ENCODE measurements around the gene C16orf74.

Gene C16orf74

DNA sequence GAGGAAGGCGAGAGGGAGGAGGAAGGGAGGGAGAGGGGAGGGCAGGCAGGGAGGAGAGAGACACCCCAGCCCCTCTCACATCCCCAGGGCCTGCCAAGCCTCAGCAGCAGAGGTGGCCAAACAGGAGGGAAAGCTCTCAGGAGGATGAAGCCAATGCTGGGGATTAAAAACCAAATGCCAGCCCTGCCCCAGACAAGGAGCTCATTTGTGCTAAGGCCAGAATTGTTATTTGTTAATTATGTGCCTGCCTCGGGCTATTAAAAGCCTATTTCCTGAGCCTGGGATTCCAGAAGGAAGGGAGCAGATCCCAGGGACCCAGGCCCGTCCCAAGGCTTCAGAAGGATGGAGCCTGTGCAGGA is 34.2 kb downstream of the C16orf74 start:
- no peak for DNase-seq

DNA sequence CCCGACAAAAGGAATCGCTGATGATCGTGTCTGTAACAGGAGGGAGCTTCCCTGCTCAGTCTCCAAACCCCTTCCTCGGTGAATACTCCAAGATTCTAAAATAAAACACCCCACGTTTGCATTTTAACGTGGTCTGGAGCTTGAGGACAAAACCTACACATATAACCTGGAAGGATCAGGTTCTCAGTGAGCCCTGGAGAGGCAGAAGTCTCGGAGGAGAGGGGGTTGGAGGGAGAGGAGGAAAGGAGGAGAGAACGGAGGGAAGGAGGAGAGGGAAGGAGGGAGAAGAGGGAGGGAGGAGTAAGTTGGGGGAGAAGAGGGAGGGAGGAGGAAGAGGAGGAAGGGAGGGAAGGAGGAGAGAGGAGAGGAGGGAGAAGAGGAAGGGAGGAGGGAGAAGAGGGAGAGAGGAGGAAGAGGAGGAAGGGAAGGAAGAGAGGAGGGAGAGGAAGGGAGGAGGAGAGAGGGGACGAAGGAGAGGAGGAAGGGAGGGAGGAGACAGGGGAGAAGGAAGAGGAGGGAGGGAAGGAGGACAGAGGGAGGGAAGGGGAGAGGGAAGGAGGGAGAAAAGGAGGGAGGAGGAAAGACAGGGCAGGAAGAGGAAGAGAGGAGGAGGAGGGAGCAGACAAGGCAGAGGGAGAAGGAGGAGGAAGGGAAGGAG is 34.7 kb downstream of the C16orf74 start:
- no peak for DNase-seq

DNA sequence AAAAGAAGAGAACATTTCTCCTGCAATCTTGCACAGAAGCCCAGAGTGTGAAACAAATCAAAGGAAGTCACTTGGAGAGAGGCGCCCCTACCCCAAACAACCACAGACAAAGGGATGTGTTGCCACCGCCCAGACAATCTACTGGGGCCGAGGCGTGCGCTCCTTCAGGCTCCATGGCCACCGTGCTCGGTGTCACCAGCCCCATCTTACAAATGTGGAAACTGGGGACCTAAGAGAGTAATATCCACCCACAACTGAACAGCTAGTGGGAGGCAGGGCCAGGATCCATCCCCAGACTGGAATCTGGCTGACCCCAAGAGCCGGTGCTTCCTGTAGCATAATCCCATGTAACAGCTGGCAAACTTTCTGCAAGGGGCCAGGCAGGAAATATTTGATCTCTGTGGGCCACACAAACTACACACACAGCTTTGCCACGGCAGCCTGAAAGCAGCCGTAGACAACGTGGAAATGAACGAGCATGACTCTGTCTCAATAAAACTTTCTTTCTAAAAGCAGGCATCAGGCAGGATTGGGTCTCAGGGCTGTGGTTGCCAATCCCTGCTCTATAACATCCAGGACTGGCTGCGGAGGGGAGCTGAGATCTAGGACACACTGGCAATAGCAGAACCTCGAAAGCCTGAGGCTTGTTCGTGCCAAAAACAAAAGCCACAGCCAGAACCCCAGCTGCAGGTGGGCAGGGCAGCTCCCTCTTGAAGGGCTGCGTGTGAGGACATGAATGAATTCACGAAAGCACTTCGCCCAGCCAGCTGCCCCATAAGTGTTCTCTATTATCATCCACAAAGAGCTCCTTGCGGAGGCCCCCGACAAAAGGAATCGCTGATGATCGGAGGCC is 35.5 kb downstream of the C16orf74 start:
- DNase-seq = no peak

DNA sequence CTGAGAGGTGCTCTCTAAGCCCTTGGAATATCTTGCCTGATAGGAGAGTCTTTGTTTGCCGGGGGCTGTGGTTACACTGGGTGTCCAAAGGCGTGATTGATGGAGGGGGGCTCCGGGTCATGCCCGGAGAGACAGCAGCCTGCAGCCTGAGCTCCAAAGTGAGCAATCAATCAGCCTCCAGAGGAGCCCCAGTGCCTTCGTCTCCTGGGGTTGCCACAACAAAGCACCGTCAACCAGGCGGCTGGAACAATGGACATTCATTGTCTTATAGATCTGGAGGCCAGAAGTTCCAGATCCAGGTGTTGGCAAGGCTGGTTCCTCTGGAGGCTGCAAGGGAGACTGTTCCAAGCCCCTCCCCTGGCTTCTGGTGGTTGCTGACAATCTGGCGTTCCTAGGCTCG is 38.1 kb downstream of the C16orf74 start:
- no peak for DNase-seq

DNA sequence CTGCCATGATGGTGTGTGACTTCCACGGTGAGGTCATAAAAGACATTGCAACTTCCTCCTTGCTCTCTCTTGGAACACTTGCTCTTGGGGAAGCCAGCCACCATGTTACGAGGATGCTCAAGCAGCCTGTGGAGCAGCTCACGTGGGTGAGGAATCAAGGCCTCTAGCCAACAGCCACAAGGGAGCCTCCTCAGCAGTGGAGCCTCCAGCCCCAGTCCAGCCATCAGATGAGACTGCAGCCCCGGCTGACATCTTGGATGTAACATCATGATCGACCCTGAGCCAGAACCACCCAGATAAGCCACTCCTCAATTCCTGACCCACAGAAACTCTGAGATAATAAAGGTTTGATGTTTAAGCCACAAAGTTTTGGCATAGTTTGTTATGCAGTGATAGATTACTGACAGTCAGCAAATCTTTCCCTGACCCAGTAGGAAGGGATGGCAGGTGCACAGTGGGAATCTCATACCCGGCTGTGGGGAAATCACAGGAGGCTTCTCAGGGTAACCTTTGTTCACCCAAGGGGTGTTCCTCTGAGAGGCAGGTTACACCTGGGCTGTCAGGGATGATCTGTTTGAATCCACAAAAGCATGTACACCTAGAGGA is 38.8 kb downstream of the C16orf74 start:
- DNase-seq = no peak

DNA sequence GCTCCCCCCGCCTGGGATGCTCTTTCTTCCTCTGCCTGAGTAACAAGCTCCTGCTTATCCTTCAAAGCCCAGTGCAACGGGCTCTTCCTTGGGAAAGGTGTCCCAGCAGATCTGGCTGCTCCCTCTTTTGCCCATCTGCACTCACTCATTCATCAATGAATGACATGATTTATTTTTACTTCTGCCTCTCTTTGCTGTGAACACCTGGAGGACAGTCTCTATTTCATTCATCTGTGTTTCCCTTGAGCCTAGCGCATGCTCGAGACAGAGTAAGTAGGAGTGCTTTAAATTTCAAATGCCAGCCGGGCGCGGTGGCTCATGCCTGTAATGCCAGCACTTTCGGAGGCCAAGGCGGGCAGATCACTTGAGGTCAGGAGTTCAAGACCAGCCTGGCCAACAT is 40.2 kb downstream of the C16orf74 start:
- no peak for DNase-seq

DNA sequence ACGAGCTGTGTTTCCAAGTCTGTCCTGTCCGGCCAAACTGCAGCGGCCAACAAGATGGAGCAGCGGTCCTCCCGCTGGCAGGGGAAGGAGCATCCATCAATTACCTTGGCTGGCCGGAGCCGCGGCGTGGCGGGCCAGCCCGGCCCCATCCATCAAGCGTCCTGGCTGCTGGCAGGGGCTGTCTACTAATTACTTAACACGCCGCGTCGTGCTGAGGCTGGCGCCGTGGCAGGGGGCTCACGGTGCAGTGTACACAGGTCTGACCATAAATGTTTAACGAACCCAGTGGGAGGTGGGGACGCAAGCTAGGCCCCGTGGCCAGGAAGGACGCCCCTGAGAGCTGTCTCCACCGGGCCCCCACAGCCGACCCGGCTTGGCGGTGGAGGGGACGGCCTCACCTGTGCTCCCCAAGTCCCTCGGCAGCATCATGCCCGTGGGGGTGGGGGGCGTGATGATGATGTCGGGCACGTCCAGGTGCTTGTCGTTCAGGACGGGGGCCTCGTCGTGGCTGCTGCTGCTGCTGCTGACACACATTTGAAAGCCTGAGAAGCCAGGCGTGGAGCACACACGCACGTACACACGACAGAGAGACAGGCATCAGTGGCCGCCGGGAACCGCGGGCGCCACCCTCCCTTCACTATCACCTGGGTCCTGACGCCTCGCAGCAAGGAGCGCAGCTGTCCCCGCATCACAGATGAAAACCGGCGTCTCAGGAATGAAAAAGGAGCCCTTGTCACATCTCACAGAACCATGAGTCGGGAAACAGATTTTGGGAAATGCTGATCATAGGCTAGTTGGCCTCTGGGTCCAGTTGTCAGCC is 40.9 kb downstream of the C16orf74 start:
- DNase-seq = no peak

DNA sequence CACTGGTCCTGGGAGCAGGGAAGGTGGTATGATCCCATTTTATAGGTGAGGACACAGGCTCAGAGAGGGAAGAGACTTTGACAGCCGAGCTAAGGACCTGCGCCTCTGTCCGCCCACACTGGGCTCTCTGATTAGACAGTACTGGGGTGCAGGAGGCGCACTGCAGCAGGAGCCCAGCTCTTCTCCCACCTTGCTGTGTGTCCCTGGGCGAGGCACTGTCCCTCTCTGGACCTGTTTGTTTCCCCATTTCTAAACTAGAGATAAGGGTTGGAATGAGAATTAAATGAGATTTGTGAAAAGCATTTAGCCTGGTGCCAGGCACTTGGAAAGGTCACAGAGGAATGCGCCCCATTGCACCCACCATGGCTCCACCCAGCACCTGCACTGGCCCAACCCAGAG is 42.6 kb downstream of the C16orf74 start:
- no peak for DNase-seq

DNA sequence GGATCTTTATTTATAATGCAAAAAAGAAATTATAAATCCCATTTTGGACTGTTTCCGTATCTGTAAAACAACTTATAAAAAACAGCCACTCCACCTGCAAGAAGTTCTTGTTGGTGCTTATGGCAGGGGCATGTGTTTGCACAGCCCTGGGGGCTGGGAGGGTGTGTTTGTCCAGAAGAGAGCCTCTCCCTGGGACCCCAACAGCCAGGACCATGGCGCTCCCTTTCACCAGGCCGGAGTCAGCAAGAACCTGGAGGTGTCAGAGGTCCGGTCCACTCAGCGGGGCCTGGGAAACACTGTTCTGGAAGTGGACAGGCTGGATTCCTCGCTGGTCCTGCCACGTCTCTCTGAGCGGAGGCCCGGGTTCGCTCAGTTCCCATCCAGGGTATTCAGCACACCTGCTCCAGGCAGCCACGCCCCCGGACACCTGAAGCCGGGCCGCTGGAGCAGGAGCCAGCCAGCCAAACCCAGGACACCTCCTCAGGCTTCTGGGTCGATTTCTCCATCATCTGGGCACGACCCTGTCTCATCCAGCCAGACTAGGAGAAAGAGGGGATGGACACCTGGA is 43.3 kb downstream of the C16orf74 start:
- DNase-seq = no peak

DNA sequence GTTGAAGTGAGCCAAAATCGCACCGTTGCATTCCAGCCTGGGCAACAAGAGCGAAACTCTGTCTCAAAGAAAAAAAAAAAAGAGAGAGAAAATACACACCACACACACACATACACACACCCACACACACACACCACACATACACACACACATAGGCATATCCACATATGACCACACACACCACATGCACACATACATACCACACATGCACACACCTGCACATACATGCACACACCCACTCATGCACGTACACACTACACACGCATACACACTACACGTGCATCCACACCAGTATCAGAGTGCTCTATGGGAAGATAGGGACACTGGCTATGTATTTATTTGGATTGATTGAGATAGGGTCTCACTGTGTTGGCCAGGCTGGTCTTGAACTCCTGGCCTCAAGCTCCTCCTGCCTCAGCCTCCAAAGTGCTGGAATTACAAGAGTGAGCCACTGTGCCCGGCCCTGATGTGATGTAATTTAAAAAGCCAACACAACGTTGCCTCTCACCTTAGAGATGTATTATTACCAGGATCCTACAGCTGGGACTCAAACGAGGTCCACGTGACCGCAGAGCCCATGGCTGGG is 44.4 kb downstream of the C16orf74 start:
- no peak for DNase-seq

DNA sequence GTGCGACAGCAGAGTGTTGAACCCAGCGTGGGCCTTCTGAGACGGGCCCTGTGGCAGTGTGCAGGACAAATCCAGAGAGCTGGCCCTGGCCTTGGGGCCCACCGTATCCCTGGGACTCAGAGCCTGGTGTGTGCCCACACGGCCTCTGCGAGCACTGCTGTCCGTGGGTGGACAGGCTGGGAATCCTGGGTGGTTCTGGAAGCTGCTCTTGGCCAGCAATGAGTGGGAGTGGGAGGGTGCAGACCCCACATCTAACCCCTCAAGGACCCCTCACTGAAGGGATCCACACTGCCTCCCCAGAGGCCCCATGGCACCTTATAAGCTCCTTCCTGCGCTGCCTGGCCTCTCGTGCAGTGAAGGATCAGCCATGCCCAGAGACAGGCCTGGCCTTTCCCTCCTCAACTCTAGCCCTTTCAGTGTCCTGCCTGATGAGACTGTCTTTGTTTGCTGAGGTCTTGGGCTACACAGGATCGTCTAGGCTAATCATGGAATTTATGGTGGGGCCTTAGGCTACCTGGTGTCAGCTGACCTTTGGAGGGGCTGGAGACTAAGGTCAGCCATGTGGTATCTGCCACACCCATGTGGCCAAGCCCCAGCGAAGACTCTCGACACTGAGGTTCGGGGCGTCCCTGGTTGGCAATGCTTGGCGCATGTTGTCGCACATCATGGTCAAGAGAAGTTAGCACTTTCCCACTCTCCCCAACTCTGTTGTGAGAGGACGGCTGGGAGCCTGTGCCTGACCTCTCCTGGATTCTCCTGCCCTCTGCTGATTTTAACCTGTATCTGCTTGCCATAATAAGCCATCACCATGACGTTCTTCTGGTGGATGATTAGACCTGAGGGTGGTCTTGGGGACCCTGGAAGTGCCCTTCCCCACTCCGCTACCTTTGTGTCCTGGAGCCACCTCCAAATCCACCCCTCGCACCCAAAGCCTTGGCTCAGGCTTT is 45.7 kb downstream of the C16orf74 start:
- no peak for DNase-seq

DNA sequence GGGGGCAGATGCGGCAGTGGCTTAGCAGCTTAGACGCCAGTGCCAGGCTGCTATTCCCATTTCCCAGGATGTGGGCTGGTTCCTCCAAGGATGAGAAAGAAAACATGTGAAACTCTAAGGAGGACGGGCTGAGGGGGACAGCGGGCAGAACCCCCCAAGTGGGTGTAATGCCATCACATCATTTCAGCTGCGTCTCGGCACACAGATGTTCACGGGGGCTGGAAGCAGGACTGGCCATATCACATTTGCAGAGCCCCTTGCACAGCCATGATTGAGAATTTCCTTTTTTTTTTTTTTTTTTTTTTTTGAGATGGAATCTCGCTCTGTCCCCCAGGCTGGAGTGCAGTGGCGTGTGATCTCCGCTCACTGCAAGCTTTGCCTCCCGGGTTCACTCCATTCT is 46.9 kb downstream of the C16orf74 start:
- DNase-seq = no peak

DNA sequence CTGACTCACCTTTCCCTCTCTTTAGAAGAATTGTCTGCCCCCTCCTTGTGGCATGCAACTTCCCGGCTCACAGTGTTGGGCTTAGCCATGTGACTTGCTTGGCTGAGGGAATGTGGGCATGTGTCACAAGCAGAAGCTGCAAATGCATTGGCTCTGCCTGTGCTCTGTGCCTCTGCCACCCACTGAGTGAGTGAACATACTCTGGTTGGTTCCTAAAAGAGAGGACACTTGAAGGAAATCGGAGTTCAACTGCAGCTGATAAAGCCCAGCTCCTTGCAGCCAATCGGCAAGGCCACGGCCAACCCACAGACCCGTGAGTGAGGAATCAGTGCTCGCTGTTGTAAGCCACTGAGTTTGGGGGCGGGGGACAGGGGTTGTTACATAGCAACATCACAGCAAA is 51.3 kb downstream of the C16orf74 start:
- no peak for DNase-seq

DNA sequence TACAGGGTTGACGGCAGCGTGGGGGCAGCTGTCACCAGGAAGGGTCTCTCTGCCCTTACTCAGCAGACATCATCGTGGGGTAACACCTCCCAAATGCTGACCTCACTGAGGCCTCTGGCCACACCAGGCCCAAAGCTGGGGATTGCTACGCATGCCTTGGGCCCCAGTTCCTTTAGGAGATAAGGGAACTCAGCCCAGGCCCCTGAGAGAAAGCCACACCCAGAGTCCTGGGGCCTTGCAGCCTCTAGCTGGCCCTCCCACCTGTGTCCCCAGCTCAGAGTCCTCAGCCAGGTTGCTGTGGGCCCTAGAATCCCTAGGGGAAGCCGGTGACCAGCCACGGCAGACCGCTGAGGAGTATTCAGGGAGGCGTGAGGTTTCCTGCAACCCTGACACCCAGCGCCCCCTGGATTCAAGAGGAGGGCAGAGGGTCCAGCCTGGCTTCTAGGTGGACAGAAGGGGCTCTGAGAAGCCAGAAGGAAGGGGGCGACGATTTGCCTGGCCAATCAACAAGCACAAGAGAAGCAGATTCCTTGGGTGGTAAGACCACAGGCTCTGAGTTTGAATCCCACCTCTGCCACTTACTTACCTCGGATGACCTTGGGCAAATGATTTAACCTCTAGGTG is 51.8 kb downstream of the C16orf74 start:
- no peak for DNase-seq

DNA sequence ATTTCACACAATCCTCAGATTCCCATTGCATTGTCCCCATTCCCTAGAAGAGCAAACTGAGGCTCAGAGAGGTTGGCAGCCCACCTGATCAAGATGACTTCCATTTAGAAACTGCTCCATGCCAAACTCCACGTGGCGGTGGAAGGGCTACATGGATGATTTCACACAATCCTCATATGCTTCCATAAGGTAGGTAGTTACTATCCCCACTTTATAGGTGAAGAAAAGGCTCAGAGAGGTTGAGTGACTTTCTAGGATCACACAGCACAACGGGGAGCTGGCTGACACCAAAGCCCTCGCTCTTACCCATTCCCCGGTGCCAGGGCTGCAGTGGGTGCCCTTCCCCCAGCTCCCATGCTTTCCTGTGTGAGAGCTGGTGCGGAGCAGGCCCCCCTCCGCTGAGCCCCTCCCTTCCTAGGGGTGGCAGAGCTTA is 52.4 kb downstream of the C16orf74 start:
- no peak for DNase-seq

DNA sequence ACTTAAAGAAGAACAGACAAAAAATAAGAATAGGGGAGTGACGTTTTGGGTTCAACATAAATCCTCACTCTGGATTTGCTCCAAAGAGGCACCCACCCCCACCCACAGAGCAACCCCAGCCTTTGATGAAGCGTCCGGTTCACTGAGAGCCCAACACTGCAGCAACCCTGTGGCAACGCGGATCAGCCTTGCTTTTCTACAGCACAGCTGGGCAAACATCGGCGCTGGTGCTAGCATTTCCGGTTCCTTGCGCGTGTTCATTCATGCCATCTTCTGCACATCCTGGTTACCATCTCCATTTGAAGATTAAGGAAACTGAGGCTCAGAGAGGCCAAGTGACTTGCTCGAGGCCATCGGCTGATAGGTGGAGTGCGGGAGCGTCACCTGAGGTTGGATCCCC is 53.5 kb downstream of the C16orf74 start:
- DNase-seq = no peak

DNA sequence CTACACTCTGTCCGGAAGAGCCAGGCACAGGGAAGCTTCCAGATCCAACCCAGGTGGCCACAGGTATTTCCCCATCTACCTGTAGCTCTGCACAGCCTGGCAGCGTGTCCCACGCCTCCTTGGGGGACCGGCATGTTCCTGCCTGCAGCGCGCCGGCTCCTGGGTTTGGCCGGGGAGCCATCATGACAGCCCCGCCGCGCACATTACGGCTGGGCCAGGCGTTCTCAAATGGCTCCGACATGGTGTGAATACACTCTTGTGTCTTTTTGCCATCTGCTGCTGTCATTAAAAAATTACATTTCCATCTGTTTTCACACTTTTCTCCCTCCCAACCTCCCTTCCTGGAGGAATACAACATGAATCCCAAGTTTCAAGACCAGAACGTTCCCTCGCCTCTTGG is 54.1 kb downstream of the C16orf74 start:
- no peak for DNase-seq

DNA sequence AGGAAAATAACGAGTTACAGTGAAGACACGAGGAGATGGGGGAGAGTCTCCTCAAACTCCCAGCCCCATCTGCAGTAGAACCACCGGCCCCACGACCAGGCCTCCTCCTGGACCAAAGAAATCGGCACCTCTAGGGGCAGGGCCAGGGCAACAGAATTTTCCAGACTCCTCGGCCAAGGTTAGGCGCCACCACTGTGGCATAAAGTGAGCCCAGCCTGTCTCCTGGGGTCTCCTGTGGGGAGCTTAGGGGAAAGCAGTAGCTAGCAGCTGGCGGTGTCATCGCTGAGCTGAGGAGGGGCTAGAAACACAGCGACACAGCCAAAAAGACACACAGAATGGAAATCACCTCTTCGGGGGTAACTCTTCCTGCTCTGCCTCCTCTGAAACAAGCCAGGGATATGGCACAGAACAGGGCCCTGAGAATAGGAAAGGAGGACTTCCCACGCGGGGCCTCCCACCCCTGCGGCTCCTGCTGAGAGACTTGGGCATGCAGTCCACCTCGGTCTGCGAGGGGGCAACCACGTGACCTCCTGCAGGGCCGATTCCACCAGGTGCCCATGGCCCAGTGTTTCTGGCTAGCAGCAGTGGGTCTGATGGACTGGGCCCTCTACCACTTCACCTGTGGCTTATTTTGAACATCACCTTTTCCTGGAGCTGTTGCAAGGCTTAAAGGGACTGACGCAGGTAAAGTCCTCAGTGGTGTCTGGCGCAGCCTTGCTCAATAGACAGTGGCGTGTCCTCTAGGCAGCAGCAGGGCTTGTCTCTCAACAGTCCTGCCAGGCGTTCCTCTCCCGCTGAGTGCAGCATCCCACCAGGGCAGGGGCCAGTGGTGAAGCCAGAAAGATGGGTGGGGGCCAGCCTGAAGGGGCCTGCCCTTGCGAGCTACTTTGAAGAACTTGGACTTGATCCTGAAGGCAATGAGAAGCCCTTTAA is 55.4 kb downstream of the C16orf74 start:
- no peak for DNase-seq

DNA sequence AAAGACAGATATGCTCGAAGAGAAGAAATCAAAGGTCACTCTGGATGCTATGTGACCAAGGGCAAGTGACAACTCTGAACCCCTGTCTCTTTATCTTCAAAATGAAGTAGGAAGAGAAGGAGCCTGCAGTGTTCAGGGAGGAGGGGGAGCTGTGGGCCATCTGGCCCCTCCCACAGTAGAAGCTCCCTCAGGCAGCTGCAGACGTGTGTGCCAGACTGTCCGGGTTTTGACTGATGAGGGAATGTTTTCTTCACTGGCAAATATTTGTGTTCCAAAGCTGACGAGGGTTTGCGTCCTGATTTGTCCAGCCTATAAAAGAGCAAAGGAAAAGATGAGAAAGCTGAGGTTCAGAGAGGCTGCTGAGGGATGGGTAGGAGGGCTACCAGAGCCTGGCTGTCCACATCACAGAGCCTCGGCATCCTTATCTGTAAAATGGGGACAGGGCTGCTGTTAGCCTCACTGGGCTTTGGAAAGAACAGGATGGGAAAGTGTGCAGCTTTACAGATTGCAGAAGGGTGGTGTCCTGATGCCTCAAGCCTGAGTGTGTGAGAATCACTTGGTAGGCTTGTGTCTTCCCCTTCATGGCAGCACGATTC is 60.3 kb downstream of the C16orf74 start:
- no peak for DNase-seq

All from T-helper 1 cell (primary cell).